ENCODE data around the gene TTC13. TPM values are rescaled to one million over a fixed set of nuclear protein-coding genes. Genes with fewer than 3 reads are reported as not detected.

The TTC13 gene
- total RNA-seq, 4 donors from 2014 or later: 16.0 to 36.0 (median 22.7) TPM

DNA sequence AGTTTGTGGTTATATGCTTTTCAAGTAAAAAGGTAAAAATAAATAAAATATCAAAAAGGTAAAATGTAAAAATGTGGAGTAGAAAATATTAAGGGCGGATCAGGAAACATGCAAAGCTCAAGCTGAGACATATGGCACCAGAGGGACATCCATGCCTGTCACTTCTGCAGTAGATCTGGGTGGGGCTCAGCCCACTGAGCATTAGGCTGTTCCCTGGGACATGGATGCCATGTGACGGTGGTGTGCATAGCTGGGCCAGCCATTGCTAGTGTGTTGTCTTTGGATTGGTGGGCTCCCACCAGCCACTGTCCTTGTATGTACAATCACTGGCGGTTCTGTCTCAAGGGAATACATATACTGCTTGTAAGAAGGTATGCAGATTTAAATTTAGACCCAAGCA, 3.0 kb downstream of the TTC13 start:
- no peak for ATAC-seq

DNA sequence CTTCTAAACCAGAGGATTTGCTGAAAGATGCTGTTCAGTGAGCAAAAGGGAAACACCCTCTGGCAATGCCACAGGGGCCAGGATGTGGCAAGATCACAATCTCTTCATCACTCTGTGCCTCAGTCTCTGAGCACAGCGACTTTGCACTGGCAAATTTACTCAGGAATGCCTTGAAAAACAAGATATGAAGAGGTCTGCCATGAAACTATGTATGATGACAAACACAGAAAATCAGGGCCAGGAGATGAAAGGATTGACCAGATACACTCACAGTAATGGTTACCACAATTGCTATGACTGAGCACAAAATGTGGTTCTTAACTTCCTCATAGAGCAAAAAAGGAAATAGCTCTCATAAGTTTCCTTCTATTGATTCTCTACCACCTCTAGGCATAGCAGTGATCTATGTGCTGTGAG, 5.8 kb downstream of the TTC13 start:
- DNase-seq (no peak), ATAC-seq (no peak)
- TF ChIP-seq, protein P1, sequence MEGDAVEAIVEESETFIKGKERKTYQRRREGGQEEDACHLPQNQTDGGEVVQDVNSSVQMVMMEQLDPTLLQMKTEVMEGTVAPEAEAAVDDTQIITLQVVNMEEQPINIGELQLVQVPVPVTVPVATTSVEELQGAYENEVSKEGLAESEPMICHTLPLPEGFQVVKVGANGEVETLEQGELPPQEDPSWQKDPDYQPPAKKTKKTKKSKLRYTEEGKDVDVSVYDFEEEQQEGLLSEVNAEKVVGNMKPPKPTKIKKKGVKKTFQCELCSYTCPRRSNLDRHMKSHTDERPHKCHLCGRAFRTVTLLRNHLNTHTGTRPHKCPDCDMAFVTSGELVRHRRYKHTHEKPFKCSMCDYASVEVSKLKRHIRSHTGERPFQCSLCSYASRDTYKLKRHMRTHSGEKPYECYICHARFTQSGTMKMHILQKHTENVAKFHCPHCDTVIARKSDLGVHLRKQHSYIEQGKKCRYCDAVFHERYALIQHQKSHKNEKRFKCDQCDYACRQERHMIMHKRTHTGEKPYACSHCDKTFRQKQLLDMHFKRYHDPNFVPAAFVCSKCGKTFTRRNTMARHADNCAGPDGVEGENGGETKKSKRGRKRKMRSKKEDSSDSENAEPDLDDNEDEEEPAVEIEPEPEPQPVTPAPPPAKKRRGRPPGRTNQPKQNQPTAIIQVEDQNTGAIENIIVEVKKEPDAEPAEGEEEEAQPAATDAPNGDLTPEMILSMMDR (IDR thresholded peaks at IDR 0.05 in 4 of 5, conservative IDR thresholded peaks at IDR 0.05 in 1 of 5): no peak
- no peak for TF ChIP-seq POLR2A (IDR thresholded peaks at IDR 0.05)
- H3K27ac ChIP-seq: no peak overlapping the region
- peaks cover 7 to 8% of the 10 kb centered on the region in 2 donors for H3K4me1 ChIP-seq
- no peak overlapping the region for H3K4me3 ChIP-seq
- H3K9me3 ChIP-seq: no peaks in the 10 kb centered on the region
- no peaks in the 10 kb centered on the region for H3K27me3 ChIP-seq
- in situ Hi-C loops (cut with MboI; ENCODE audit: low sequenced_read_pairs in 4 of 4) (no loop called here), intact Hi-C loops (cut with DNase I; ENCODE audit: low total_unique reads) (no loop called here)
- no peaks in the 10 kb centered on the region for H3K36me3 ChIP-seq

More for the DNA sequence above, 3.0 kb downstream of the TTC13 start:
- Histone ChIP-seq H3K27me3 (no peaks in the 10 kb centered on the region), H3K4me3 (no peak overlapping the region), H3K36me3 (no peaks in the 10 kb centered on the region), H3K9me3 (no peaks in the 10 kb centered on the region), H3K27ac (no peak overlapping the region), H3K4me1 (peaks cover 17 to 22% of the 10 kb centered on the region in 2 donors)
- TF ChIP-seq, protein P1 (IDR thresholded peaks at IDR 0.05 in 4 of 5, conservative IDR thresholded peaks at IDR 0.05 in 1 of 5): no peak
- no peak for TF ChIP-seq POLR2A (IDR thresholded peaks at IDR 0.05)
- DNase-seq: no peak
- in situ Hi-C loops (cut with MboI; ENCODE audit: low sequenced_read_pairs in 4 of 4) (loop anchor here in 2 of 4 donors (25.0 kb wide), 2 partner anchors 237 to 637 kb away; no protein-coding TSS in a partner anchor), intact Hi-C loops (cut with DNase I; ENCODE audit: low total_unique reads) (loop anchor here (5.0 kb wide), 1 partner anchor 178 kb away; no protein-coding TSS in a partner anchor)

DNA sequence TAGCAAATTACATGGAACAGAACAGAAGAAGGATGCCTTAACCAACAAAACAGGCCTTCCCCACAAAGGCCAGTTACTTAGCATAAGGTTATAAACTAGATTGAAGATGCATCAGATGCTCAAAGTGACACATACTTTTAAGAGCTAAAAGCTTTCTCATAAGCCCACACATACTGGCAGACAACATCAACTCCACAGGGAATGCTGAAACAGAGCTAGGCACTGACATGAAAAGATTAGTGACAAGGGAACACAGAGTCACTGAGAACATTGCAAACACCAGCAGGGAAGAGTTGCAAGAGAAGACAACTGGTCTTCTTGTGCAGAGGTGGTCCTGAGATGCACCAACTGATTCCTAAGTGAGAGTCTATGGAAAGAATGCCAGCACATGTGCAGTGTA, 6.9 kb downstream of the TTC13 start:
- in situ Hi-C loops (cut with MboI; ENCODE audit: low sequenced_read_pairs in 4 of 4): no loop called here
- TF ChIP-seq POLR2A (IDR thresholded peaks at IDR 0.05): no peak

DNA sequence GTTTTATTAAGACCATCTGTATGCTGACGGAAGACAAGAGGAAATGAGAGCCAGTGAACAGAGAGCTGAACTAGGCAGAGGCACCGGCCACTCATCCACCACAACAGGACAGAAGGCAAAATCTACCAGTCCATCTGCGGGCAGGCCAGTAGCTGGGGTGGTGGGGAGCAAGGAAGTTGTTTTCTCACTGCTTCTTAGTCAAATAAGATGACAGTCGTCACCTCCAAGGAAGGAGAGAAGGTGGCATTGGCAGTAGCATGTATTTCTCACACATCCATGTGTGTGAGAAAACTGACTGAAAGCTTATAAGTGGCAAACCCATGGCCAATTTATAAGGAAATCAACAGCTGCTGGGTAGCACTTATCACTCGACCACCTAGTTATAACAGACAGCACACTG, 8.2 kb downstream of the TTC13 start:
- in situ Hi-C loops (cut with MboI; ENCODE audit: low sequenced_read_pairs in 4 of 4) (no loop called here), intact Hi-C loops (cut with DNase I; ENCODE audit: low total_unique reads) (no loop called here)
- DNase-seq (no peak), ATAC-seq (no peak)
- no peak overlapping the region for H3K27ac ChIP-seq
- no peaks in the 10 kb centered on the region for H3K36me3 ChIP-seq
- no peaks in the 10 kb centered on the region for H3K4me1 ChIP-seq
- H3K4me3 ChIP-seq: no peak overlapping the region
- H3K9me3 ChIP-seq: no peaks in the 10 kb centered on the region
- TF ChIP-seq, protein P1 (IDR thresholded peaks at IDR 0.05 in 4 of 5, conservative IDR thresholded peaks at IDR 0.05 in 1 of 5): no peak
- no peak for TF ChIP-seq POLR2A (IDR thresholded peaks at IDR 0.05)
- H3K27me3 ChIP-seq: no peaks in the 10 kb centered on the region

More for the DNA sequence above, 6.9 kb downstream of the TTC13 start:
- Histone ChIP-seq H3K27me3 (no peaks in the 10 kb centered on the region), H3K36me3 (no peaks in the 10 kb centered on the region), H3K27ac (no peak overlapping the region), H3K4me3 (no peak overlapping the region), H3K4me1 (no peaks in the 10 kb centered on the region), H3K9me3 (no peaks in the 10 kb centered on the region)
- DNase-seq (no peak), ATAC-seq (no peak)
- intact Hi-C loops (cut with DNase I; ENCODE audit: low total_unique reads): no loop called here

DNA sequence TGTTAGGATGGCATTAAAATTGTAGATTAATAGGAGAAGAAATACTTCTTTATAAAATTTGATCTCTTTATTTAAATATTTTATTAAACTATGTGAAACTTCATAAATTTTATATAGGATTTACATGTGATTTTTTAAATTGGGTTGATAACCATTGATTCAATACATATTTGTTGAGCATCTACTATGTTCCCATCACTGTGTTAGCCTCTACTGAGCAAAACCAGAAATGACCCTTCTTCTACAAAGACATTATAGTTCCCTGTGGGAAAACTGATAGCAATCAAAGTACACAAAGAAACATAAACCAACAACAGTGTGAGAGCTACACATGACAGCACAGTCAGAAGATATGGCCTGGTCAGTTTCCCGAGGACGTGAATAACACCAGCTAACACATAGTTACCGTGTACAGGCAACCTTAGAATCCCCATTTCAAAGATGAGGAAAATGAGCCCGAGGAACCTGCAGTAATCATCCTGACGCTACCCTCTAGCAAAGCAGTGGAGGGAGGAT, 12.2 kb downstream of the TTC13 start:
- H3K4me1 ChIP-seq: no peaks in the 10 kb centered on the region
- no peak for ATAC-seq
- no peak overlapping the region for H3K27ac ChIP-seq
- TF ChIP-seq, protein P1 (IDR thresholded peaks at IDR 0.05 in 4 of 5, conservative IDR thresholded peaks at IDR 0.05 in 1 of 5): no peak
- TF ChIP-seq POLR2A (IDR thresholded peaks at IDR 0.05): no peak
- in situ Hi-C loops (cut with MboI; ENCODE audit: low sequenced_read_pairs in 4 of 4) (no loop called here), intact Hi-C loops (cut with DNase I; ENCODE audit: low total_unique reads) (no loop called here)
- no peaks in the 10 kb centered on the region for H3K27me3 ChIP-seq
- no peaks in the 10 kb centered on the region for H3K9me3 ChIP-seq
- H3K4me3 ChIP-seq: no peak overlapping the region
- H3K36me3 ChIP-seq: no peaks in the 10 kb centered on the region
- no peak for DNase-seq
